Measurements from ENCODE around the gene CELF6.

Gene CELF6

DNA sequence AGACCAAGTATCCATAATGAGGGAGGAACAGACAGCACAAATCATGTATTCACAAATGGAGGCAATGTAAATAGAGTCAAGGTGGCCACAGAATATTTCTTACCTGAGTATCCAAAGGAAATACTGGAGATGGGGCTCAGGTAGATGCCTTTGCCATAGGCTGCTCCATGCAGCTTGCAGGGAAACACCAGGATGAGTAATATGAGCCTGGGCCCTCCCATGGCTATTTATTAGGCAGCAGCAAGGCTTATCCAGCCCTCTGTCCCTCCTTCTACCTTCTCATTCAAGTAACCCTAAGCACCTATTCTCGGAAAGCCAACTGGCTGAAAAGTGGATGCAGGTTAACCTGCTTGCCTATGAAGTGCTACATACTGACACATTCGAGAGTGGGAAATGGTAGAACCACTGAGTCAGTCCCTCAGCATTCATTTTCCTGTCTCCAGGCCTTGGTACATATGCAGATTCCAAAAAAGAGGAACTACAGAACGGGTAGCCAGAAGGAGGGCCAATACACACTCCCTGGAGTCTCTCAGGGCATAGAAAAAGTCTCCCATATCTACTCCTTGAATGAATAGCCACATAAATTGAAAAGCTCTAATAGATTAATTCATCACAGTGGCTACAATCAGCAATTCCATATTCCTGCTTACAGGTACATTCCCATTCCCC lies 70.7 kb downstream of the CELF6 start:
- no peak for DNase-seq
- H3K27me3 ChIP-seq (replicated peaks; ENCODE audit: control insufficient read depth, insufficient read depth, low read length, poor library complexity, severe bottlenecking): no peaks in the 10 kb centered on the region
- no peak overlapping the region for H3K4me3 ChIP-seq (ENCODE audit: insufficient read depth, low read depth, low read length, poor library complexity, severe bottlenecking)
- peaks cover 51% of the 10 kb centered on the region for H3K36me3 ChIP-seq (ENCODE audit: control insufficient read depth, insufficient read depth, low read length)
- H3K27ac ChIP-seq (ENCODE audit: insufficient read depth, low read length, poor library complexity, severe bottlenecking): no peak overlapping the region
- no peaks in the 10 kb centered on the region for H3K4me1 ChIP-seq (ENCODE audit: control insufficient read depth, insufficient read depth, low read length, poor library complexity, severe bottlenecking)
- no peaks in the 10 kb centered on the region for H3K9me3 ChIP-seq (ENCODE audit: control insufficient read depth, low read length)

- Histone ChIP-seq H3K27ac (ENCODE audit: insufficient read depth, low read length, poor library complexity, severe bottlenecking) (no peak overlapping the region), H3K9me3 (ENCODE audit: control insufficient read depth, low read length) (no peaks in the 10 kb centered on the region), H3K27me3 (replicated peaks; ENCODE audit: control insufficient read depth, insufficient read depth, low read length, poor library complexity, severe bottlenecking) (no peaks in the 10 kb centered on the region), H3K4me1 (ENCODE audit: control insufficient read depth, insufficient read depth, low read length, poor library complexity, severe bottlenecking) (no peaks in the 10 kb centered on the region), H3K4me3 (ENCODE audit: insufficient read depth, low read depth, low read length, poor library complexity, severe bottlenecking) (no peak overlapping the region), H3K36me3 (ENCODE audit: control insufficient read depth, insufficient read depth, low read length) (peaks cover 43% of the 10 kb centered on the region)
- no peak for DNase-seq
Measured at GRCh38 chr15:72248514-72248913, 71.4 kb downstream of the CELF6 start.

- no peaks in the 10 kb centered on the region for H3K9me3 ChIP-seq (ENCODE audit: control insufficient read depth, low read length)
- no peak overlapping the region for H3K27ac ChIP-seq (ENCODE audit: insufficient read depth, low read length, poor library complexity, severe bottlenecking)
- H3K36me3 ChIP-seq (ENCODE audit: control insufficient read depth, insufficient read depth, low read length): peaks cover 30% of the 10 kb centered on the region
- no peak overlapping the region for H3K4me3 ChIP-seq (ENCODE audit: insufficient read depth, low read depth, low read length, poor library complexity, severe bottlenecking)
- no peak for DNase-seq
- H3K4me1 ChIP-seq (ENCODE audit: control insufficient read depth, insufficient read depth, low read length, poor library complexity, severe bottlenecking): no peaks in the 10 kb centered on the region
- no peaks in the 10 kb centered on the region for H3K27me3 ChIP-seq (replicated peaks; ENCODE audit: control insufficient read depth, insufficient read depth, low read length, poor library complexity, severe bottlenecking)
Measured at GRCh38 chr15:72242775-72243370, 77.1 kb downstream of the CELF6 start.

DNA sequence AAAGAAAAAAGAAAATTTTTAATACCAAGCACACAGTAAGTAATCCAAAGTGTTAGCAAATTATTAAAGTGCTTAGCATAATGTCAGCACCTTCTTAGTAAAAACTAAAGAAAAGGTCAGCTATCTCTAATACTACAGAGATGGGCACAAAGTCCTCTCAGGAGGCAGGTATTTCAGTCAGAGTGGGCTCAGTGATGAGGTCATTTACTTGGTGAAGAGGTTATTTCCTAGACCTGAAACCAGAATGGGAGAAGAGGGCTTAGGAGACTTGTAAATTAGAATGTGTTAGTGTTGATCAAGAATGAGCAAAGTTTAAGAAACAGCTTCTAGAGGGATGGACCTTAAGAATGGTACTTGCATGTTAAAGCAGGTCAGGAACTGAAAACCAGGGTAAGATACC lies 80.3 kb downstream of the CELF6 start:
- Histone ChIP-seq H3K36me3 (ENCODE audit: control insufficient read depth, insufficient read depth, low read length) (peaks cover 30% of the 10 kb centered on the region), H3K4me1 (ENCODE audit: control insufficient read depth, insufficient read depth, low read length, poor library complexity, severe bottlenecking) (peaks cover 15% of the 10 kb centered on the region), H3K9me3 (ENCODE audit: control insufficient read depth, low read length) (no peaks in the 10 kb centered on the region), H3K27me3 (replicated peaks; ENCODE audit: control insufficient read depth, insufficient read depth, low read length, poor library complexity, severe bottlenecking) (no peaks in the 10 kb centered on the region), H3K27ac (ENCODE audit: insufficient read depth, low read length, poor library complexity, severe bottlenecking) (no peak overlapping the region), H3K4me3 (ENCODE audit: insufficient read depth, low read depth, low read length, poor library complexity, severe bottlenecking) (no peak overlapping the region)
- no peak for DNase-seq

DNA sequence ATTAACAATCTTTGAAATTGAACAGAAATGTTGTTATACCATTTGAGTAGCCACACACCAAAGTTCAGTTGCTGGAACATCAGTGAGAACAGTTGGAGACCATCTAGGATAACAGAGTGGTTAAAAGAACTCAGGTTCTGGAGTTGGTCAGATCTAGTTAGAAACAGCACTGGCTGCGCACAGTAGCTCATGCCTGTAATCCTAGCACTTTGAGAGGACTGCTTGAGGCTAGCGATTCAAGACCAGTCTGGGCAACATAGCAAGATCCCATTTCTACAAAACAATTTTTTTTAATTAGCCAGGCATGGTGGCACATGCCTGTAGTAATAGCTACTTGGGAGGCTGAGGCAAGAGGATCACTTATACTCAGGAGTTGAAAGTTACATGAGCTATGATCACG lies 81.4 kb downstream of the CELF6 start:
- Histone ChIP-seq H3K27ac (ENCODE audit: insufficient read depth, low read length, poor library complexity, severe bottlenecking) (no peak overlapping the region), H3K9me3 (ENCODE audit: control insufficient read depth, low read length) (no peaks in the 10 kb centered on the region), H3K27me3 (replicated peaks; ENCODE audit: control insufficient read depth, insufficient read depth, low read length, poor library complexity, severe bottlenecking) (no peaks in the 10 kb centered on the region), H3K4me3 (ENCODE audit: insufficient read depth, low read depth, low read length, poor library complexity, severe bottlenecking) (no peak overlapping the region), H3K4me1 (ENCODE audit: control insufficient read depth, insufficient read depth, low read length, poor library complexity, severe bottlenecking) (peaks cover 15% of the 10 kb centered on the region), H3K36me3 (ENCODE audit: control insufficient read depth, insufficient read depth, low read length) (peaks cover 30% of the 10 kb centered on the region)
- no peak for DNase-seq

DNA sequence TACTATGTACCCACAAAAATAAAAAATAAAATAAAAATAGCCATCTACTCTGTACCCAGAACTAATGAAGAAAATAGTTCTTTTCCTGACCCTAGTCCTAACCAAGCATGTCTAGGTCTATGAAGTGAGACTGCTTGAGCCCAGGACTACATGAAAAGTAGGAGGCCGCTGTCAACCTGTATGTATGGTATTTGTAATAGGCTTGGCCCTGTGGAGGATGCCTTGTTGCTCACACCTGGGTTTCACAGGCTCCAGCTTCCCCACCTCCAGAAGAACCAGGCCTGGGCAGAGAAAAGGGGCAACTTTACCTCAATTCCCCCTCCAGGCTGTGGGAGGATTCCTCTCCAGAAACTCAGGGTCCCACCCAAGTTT lies 82.1 kb downstream of the CELF6 start:
- Histone ChIP-seq H3K27me3 (replicated peaks; ENCODE audit: control insufficient read depth, insufficient read depth, low read length, poor library complexity, severe bottlenecking) (no peaks in the 10 kb centered on the region), H3K27ac (ENCODE audit: insufficient read depth, low read length, poor library complexity, severe bottlenecking) (no peak overlapping the region)

DNA sequence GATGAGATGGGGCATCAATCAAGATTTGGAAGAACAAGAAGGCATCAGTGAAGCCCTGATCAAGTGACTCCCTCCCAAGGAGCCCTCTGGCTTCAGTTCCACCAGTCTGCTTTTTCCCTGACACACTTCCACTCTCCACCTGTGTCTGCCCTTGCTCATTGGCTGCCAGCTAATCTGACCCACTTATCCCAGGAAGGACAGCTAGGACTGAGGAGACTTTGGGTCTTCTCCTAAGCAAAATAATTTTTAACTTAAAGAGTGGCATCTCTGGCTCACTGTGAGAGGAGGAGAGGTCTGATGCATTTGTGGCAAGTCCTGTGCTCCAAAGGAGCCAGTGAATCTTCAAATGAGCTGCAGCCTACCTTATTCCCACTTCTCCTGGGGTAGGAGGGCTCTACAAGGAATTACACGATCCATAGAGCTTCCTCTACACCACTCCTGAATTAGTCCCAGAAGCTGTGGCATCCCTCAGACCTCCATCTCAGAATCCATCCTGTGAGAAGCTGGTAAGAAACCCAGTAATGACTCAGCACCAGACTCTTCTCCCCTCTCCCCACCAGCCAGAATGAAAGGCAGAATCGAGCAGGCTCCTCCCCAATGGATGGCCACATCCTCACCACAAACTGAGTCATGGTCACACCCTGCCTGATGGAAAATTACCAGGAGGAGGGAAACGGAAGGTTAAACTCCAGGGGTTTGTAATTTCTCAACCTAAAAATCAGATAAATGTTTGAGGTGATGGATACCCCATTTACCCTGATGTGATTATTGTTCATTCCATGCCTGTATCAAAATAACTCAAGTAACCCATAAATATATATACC lies 82.7 kb downstream of the CELF6 start:
- Histone ChIP-seq H3K27me3 (replicated peaks; ENCODE audit: control insufficient read depth, insufficient read depth, low read length, poor library complexity, severe bottlenecking) (no peaks in the 10 kb centered on the region), H3K9me3 (ENCODE audit: control insufficient read depth, low read length) (no peaks in the 10 kb centered on the region), H3K4me3 (ENCODE audit: insufficient read depth, low read depth, low read length, poor library complexity, severe bottlenecking) (no peak overlapping the region), H3K27ac (ENCODE audit: insufficient read depth, low read length, poor library complexity, severe bottlenecking) (no peak overlapping the region), H3K4me1 (ENCODE audit: control insufficient read depth, insufficient read depth, low read length, poor library complexity, severe bottlenecking) (peaks cover 23% of the 10 kb centered on the region), H3K36me3 (ENCODE audit: control insufficient read depth, insufficient read depth, low read length) (peaks cover 22% of the 10 kb centered on the region)
- peak; percentile 22 to 43 (median 30) for DNase-seq

More for the DNA sequence above, 82.1 kb downstream of the CELF6 start:
- Histone ChIP-seq H3K4me1 (ENCODE audit: control insufficient read depth, insufficient read depth, low read length, poor library complexity, severe bottlenecking) (peaks cover 17% of the 10 kb centered on the region), H3K36me3 (ENCODE audit: control insufficient read depth, insufficient read depth, low read length) (peaks cover 28% of the 10 kb centered on the region), H3K9me3 (ENCODE audit: control insufficient read depth, low read length) (no peaks in the 10 kb centered on the region), H3K4me3 (ENCODE audit: insufficient read depth, low read depth, low read length, poor library complexity, severe bottlenecking) (no peak overlapping the region)
- no peak for DNase-seq

- Histone ChIP-seq H3K36me3 (ENCODE audit: control insufficient read depth, insufficient read depth, low read length) (peaks cover 15% of the 10 kb centered on the region), H3K9me3 (ENCODE audit: control insufficient read depth, low read length) (no peaks in the 10 kb centered on the region), H3K4me3 (ENCODE audit: insufficient read depth, low read depth, low read length, poor library complexity, severe bottlenecking) (no peak overlapping the region), H3K4me1 (ENCODE audit: control insufficient read depth, insufficient read depth, low read length, poor library complexity, severe bottlenecking) (peaks cover 29% of the 10 kb centered on the region), H3K27ac (ENCODE audit: insufficient read depth, low read length, poor library complexity, severe bottlenecking) (no peak overlapping the region), H3K27me3 (replicated peaks; ENCODE audit: control insufficient read depth, insufficient read depth, low read length, poor library complexity, severe bottlenecking) (no peaks in the 10 kb centered on the region)
- DNase-seq: no peak
Measured at GRCh38 chr15:72236381-72237003, 83.5 kb downstream of the CELF6 start.

DNA sequence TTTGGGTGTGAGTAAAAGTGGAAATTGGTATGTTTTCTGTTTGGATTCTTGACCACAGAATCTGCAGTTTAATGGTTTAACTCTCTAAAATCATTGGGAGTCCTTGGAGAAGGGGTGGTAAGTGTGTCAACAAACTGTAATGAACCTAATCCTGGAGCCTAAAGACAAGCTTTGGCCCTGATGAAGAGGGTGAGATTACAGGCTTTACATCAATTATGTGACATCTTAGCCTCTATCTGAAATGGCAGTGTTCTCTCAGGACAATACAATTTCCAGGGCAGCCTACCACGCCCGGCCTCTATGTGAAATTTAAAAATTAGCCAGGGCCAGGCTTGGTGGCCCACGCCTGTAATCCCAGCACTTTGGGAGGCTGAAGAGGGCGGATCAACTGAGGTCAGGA lies 84.7 kb downstream of the CELF6 start:
- DNase-seq: no peak
- no peak overlapping the region for H3K27ac ChIP-seq (ENCODE audit: insufficient read depth, low read length, poor library complexity, severe bottlenecking)
- H3K4me3 ChIP-seq (ENCODE audit: insufficient read depth, low read depth, low read length, poor library complexity, severe bottlenecking): no peak overlapping the region
- peaks cover 4% of the 10 kb centered on the region for H3K36me3 ChIP-seq (ENCODE audit: control insufficient read depth, insufficient read depth, low read length)
- H3K27me3 ChIP-seq (replicated peaks; ENCODE audit: control insufficient read depth, insufficient read depth, low read length, poor library complexity, severe bottlenecking): no peaks in the 10 kb centered on the region
- H3K9me3 ChIP-seq (ENCODE audit: control insufficient read depth, low read length): no peaks in the 10 kb centered on the region
- H3K4me1 ChIP-seq (ENCODE audit: control insufficient read depth, insufficient read depth, low read length, poor library complexity, severe bottlenecking): peaks cover 31% of the 10 kb centered on the region

All from effector memory CD4-positive, alpha-beta T cell (primary cell).